IMR-90 (cell line): ENCODE results near the gene SKA2. TPM values are rescaled to one million over a fixed set of nuclear protein-coding genes. Genes with fewer than 3 reads are reported as not detected.

Experiments used
- ATAC-seq: fragments of 200-7000 bp; cut with Tn5 transposase; 2 replicates; pipeline ENCODE4 v1.9.1; 2020; ENCODE audit warnings: low read depth, mild to moderate bottlenecking, moderate library complexity
- BruUV-seq: library from RNA; stranded (reverse); fragments of 400-500 nt; replicated peaks from 2 replicates; lab custom pipeline; 2021; lab: Mats Ljungman, UMichigan
- CTCF ChIA-PET: fragments of 300-600 bp; formaldehyde crosslinking; extraction: SDS; loops from one replicate; lab custom pipeline; 2021; ENCODE audit warnings: antibody characterized with exemption; lab: Yijun Ruan, JAX
- POLR2A ChIA-PET: fragments of 300-600 bp; sonication (Branson Sonifier 250); formaldehyde crosslinking; loops from one replicate; lab custom pipeline; 2022; ENCODE audit warnings: antibody characterized with exemption; ENCODE audit not compliant: unreplicated experiment; lab: Charles Lee
- DNase-seq: peaks from one replicate; pipeline ENCODE4 v3.0.0; 2013
- H2AFZ ChIP-seq: replicated peaks from 2 replicates; pipeline ENCODE3; 2013; ENCODE audit warnings: low read length, mild to moderate bottlenecking; ENCODE audit not compliant: poor library complexity
- H2AK5ac ChIP-seq: 2 replicates; pipeline ENCODE4 v1.6.1; 2013; ENCODE audit warnings: low read depth, low read length, inconsistent platforms
- H2AK9ac ChIP-seq: replicated peaks from 2 replicates; pipeline ENCODE3; 2013; ENCODE audit warnings: mild to moderate bottlenecking, low read depth, low read length, moderate library complexity; ENCODE audit not compliant: poor library complexity
- H2BK120ac ChIP-seq: 2 replicates; pipeline ENCODE4 v1.6.1; 2013; ENCODE audit warnings: low read depth, low read length, inconsistent platforms
- H2BK15ac ChIP-seq: 3 replicates; pipeline ENCODE4 v1.6.1; 2013; ENCODE audit warnings: low read depth, low read length, inconsistent platforms
- H2BK20ac ChIP-seq: 2 replicates; pipeline ENCODE4 v1.6.1; 2013; ENCODE audit warnings: low read depth, mild to moderate bottlenecking, inconsistent platforms, low read length, moderate library complexity
- H2BK5ac ChIP-seq: 2 replicates; pipeline ENCODE4 v1.6.1; 2013; ENCODE audit warnings: mild to moderate bottlenecking, low read depth, low read length, inconsistent platforms; ENCODE audit not compliant: poor library complexity, severe bottlenecking
- H3K14ac ChIP-seq: replicated peaks from 2 replicates; pipeline ENCODE4 v1.6.1; 2013; ENCODE audit warnings: low read depth, low read length, inconsistent platforms
- H3K18ac ChIP-seq: 2 replicates; pipeline ENCODE4 v1.6.1; 2013; ENCODE audit warnings: low read depth, low read length, control low read depth
- H3K23ac ChIP-seq: 2 replicates; pipeline ENCODE4 v1.6.1; 2013; ENCODE audit warnings: low read depth, low read length, inconsistent platforms
- H3K27ac ChIP-seq: 2 replicates; pipeline ENCODE4 v1.5.1; 2013; ENCODE audit warnings: mild to moderate bottlenecking, control low read depth, low read length; ENCODE audit not compliant: insufficient read depth
- H3K27me3 ChIP-seq: 2 replicates; pipeline ENCODE4 v1.6.1; 2013; ENCODE audit warnings: low read length; ENCODE audit not compliant: control insufficient read depth, insufficient read depth
- H3K36me3 ChIP-seq: 2 replicates; pipeline ENCODE4 v1.6.1; 2013; ENCODE audit warnings: low read length, mixed read lengths; ENCODE audit not compliant: control insufficient read depth, insufficient read depth
- H3K4ac ChIP-seq: 2 replicates; pipeline ENCODE4 v1.6.1; 2013; ENCODE audit warnings: low read depth, low read length, inconsistent platforms
- H3K4me1 ChIP-seq: 2 replicates; pipeline ENCODE4 v1.6.1; 2013; ENCODE audit warnings: low read length, mixed read lengths; ENCODE audit not compliant: control insufficient read depth, insufficient read depth
- H3K4me2 ChIP-seq: 2 replicates; pipeline ENCODE4 v1.6.1; 2013; ENCODE audit warnings: low read depth, mild to moderate bottlenecking, control low read depth, low read length, moderate library complexity
- H3K4me3 ChIP-seq: 2 replicates; pipeline ENCODE4 v1.5.1; 2013; ENCODE audit warnings: low read depth, mild to moderate bottlenecking, control low read depth, low read length, moderate library complexity; ENCODE audit not compliant: insufficient read depth
- H3K56ac ChIP-seq: 2 replicates; pipeline ENCODE4 v1.6.1; 2013; ENCODE audit warnings: low read length, inconsistent platforms; ENCODE audit not compliant: insufficient read depth; ENCODE audit errors: extremely low read depth
- H3K79me1 ChIP-seq, 2 experiments: 2 replicates each; pipeline ENCODE4 v1.6.1; 2013; ENCODE audit warnings: low read length in 2 of 2, inconsistent platforms in 1 of 2, low read depth in 1 of 2
- H3K9ac ChIP-seq: 2 replicates; pipeline ENCODE4 v1.6.1; 2013; ENCODE audit warnings: low read depth, low read length, control low read depth
- H3K9me1 ChIP-seq: 2 replicates; pipeline ENCODE4 v1.6.1; 2013; ENCODE audit warnings: low read length, inconsistent platforms; ENCODE audit not compliant: insufficient read depth
- H3K9me3 ChIP-seq: 2 replicates; pipeline ENCODE4 v1.6.1; 2013; ENCODE audit warnings: low read length; ENCODE audit not compliant: control insufficient read depth, insufficient read depth
- H4K20me1 ChIP-seq: 2 replicates; pipeline ENCODE4 v1.6.1; 2013; ENCODE audit warnings: low read length, inconsistent platforms; ENCODE audit not compliant: insufficient read depth
- H4K5ac ChIP-seq: 2 replicates; pipeline ENCODE4 v1.6.1; 2013; ENCODE audit warnings: mild to moderate bottlenecking, low read depth, low read length, control low read depth
- H4K8ac ChIP-seq, 2 experiments: 2 replicates each; pipeline ENCODE4 v1.6.1; 2013; ENCODE audit warnings: low read depth in 2 of 2, low read length in 2 of 2, control low read depth in 1 of 2, inconsistent platforms in 1 of 2
- H4K91ac ChIP-seq: 2 replicates; pipeline ENCODE4 v1.6.1; 2013; ENCODE audit warnings: low read depth, low read length, inconsistent platforms; ENCODE audit not compliant: insufficient read depth
- BHLHE40 ChIP-seq: fragments of 150-350 bp; IDR thresholded peaks from 2 replicates; pipeline ENCODE4 v1.6.1; 2016; ENCODE audit warnings: mild to moderate bottlenecking, low read depth, low read length
- FOS ChIP-seq: fragments of 150-350 bp; IDR thresholded peaks from 2 replicates; pipeline ENCODE4 v1.6.1; 2016; ENCODE audit warnings: low read depth, low read length
- MAFK ChIP-seq: IDR thresholded peaks from 2 replicates; pipeline ENCODE4 v1.6.1; 2012; ENCODE audit warnings: low read depth, low read length, improper control_type of control experiment
- MAZ ChIP-seq: IDR thresholded peaks from 2 replicates; pipeline ENCODE4 v1.6.1; 2012; ENCODE audit warnings: low read depth, mild to moderate bottlenecking, low read length, improper control_type of control experiment, moderate library complexity, borderline replicate concordance
- NFE2L2 ChIP-seq: fragments of 150-350 bp; IDR thresholded peaks from 2 replicates; pipeline ENCODE4 v1.6.1; 2016; ENCODE audit warnings: low read depth, mild to moderate bottlenecking, low read length
- POLR2A ChIP-seq: IDR thresholded peaks from 2 replicates; pipeline ENCODE4 v1.6.1; 2012; ENCODE audit warnings: mild to moderate bottlenecking, low read depth, low read length
- RAD21 ChIP-seq: IDR thresholded peaks from 2 replicates; pipeline ENCODE4 v1.6.1; 2012; ENCODE audit warnings: low read length, improper control_type of control experiment
- RCOR1 ChIP-seq: IDR thresholded peaks from 2 replicates; pipeline ENCODE4 v1.6.1; 2012; ENCODE audit warnings: mild to moderate bottlenecking, low read length, improper control_type of control experiment; ENCODE audit not compliant: insufficient replicate concordance
- RFX5 ChIP-seq: IDR thresholded peaks from 2 replicates; pipeline ENCODE4 v1.8.0; 2012; ENCODE audit warnings: low read depth, mild to moderate bottlenecking, low read length, moderate library complexity
- SMC3 ChIP-seq: fragments of 150-350 bp; IDR thresholded peaks from 2 replicates; pipeline ENCODE4 v1.6.1; 2016; ENCODE audit warnings: low read depth, mild to moderate bottlenecking, antibody characterized with exemption, low read length, moderate library complexity
- WGBS, 2 experiments: methylation state at CpG; one replicate each; pipeline versions ENCODE4 v1.1.5 to v1.1.7; 2013; ENCODE audit warnings: missing lambda C conversion rate in 2 of 2; ENCODE audit not compliant: insufficient read length in 1 of 2; ENCODE audit errors: extremely low coverage in 2 of 2; 5-methylcytosine and 5-hydroxymethylcytosine counted together
- dilution Hi-C: fragments of 300-500 bp; cut with HindIII; formaldehyde crosslinking; loops from one replicate; pipeline ENCODE4 v1.14.3; 2018; ENCODE audit warnings: low sequenced_read_pairs; ENCODE audit not compliant: unreplicated experiment
- in situ Hi-C: fragments of 300-500 bp; cut with MboI; formaldehyde crosslinking; loops from 3 replicates; pipeline ENCODE4 v1.14.3; 2019; ENCODE audit warnings: low sequenced_read_pairs, inconsistent platforms, mixed read lengths
- intact Hi-C: fragments of 100-400 bp; cut with micrococcal nuclease; formaldehyde crosslinking; loops from 2 replicates; pipeline ENCODE4 v1.10.0; 2022
- polyA plus RNA-seq, 3 experiments: library from polyadenylated mRNA; depleted of rRNA; stranded (reverse); fragments of >200 nt; gene quantifications; 2 replicates each; pipeline ENCODE4 v1.2.3, GENCODE V29; 2012; ENCODE audit warnings: low replicate concordance in 1 of 3
- total RNA-seq: library from RNA; depleted of rRNA; stranded (reverse); fragments of >200 nt; gene quantifications from 2 replicates; pipeline ENCODE4 v1.2.3, GENCODE V29; 2012
- TF ChIP-seq, protein P1 (sequence below): fragments of 150-350 bp; IDR thresholded peaks from 2 replicates; pipeline ENCODE4 v1.6.1; 2017; ENCODE audit warnings: mild to moderate bottlenecking, antibody characterized with exemption, low read length, low read depth
- TF ChIP-seq, protein P2 (sequence below): fragments of 150-350 bp; IDR thresholded peaks from 2 replicates; pipeline ENCODE4 v1.6.1; 2016; ENCODE audit warnings: low read depth, mild to moderate bottlenecking, low read length, moderate library complexity, borderline replicate concordance
- TF ChIP-seq, protein P3 (sequence below): conservative IDR thresholded peaks from 2 replicates; pipeline ENCODE4 v1.5.1; 2012; ENCODE audit warnings: mild to moderate bottlenecking, low read depth, low read length, improper control_type of control experiment

The SKA2 gene
- total and polyA plus RNA-seq, 2 of the 4 experiments (the other 2 are of a cell fraction): 30.4 to 38.7 TPM

DNA sequence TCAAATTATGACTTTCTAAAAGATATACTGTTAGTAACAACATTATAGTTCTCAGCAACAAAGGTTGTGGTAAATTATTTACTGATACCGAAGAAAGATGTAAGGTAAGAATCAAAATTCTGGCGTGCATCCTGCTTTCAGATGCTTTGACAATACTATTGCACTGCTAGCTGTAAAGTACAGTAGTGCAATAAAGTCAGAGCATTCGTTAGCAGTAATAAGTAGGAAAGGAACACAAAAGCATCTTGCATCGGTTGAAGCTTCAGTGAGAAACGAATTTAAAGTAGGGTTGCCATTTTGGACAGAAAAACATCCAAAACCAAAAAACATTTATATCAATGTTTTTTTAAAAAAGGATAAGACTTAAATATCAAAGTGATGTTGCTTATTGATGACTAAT, 4.0 kb downstream of the SKA2 start:
- Histone ChIP-seq H2AK9ac (no peak overlapping the region), H3K9ac (no peak overlapping the region), H3K27ac (no peak overlapping the region), H2AFZ (no peak overlapping the region), H3K4me1 (peaks cover 3% of the 10 kb centered on the region), H3K14ac (peak overlapping the region; percentile 80), H4K20me1 (peaks cover 13% of the 10 kb centered on the region), H3K9me1 (peaks cover 9% of the 10 kb centered on the region), H3K36me3 (peaks cover 3% of the 10 kb centered on the region; the same call in 1 of the 2 replicates), H4K5ac (no peak overlapping the region), H2BK20ac (0 out of 2 replicates have a peak overlapping the region, but pooled peaks have one; percentile 5), H2BK15ac (no peak overlapping the region), H3K79me1 (peaks cover 0 to 41% of the 10 kb centered on the region in 2 experiments), H3K23ac (peak overlapping the region; percentile 88; the same call in 1 of the 2 replicates), H3K4me3 (no peak overlapping the region), H2AK5ac (no peak overlapping the region), H3K56ac (no peak overlapping the region), H4K91ac (no peak overlapping the region), H2BK120ac (no peak overlapping the region), H3K4me2 (peak overlapping the region; percentile 54; the same call in 1 of the 2 replicates), H2BK5ac (no peak overlapping the region), H3K27me3 (no peaks in the 10 kb centered on the region), H3K4ac (no peak overlapping the region; the same call in 1 of the 2 replicates), H3K18ac (no peak overlapping the region), H3K9me3 (no peaks in the 10 kb centered on the region), H4K8ac (peak overlapping the region in 1 of 2 experiments; percentile 24; a peak in 1 of 4 replicates)
- POLR2A ChIA-PET: interaction anchor here (0.6 kb wide), 2 partner anchors 45 to 514 kb away, joined by 3 read pairs; no protein-coding TSS in a partner anchor
- CTCF ChIA-PET: interaction anchor here (1.6 kb wide), 1 partner anchor 13 kb away, joined by 4 read pairs; no protein-coding TSS in a partner anchor
- no TSS peak for BruUV-seq
- peak; percentile 6 for DNase-seq
- WGBS, 2 experiments: no CpG with 5 or more reads among the region's 5 CpGs
- in situ Hi-C loops: no loop called here
- dilution Hi-C loops: no loop called here
- ATAC-seq: no peak
- intact Hi-C loops: loop anchor here (10.0 kb wide), 1 partner anchor 516 kb away; no protein-coding TSS in a partner anchor
- no peak for TF ChIP-seq MAZ
- no peak for TF ChIP-seq RCOR1
- no peak for TF ChIP-seq FOS
- TF ChIP-seq POLR2A: no peak
- TF ChIP-seq MAFK: no peak
- no peak for TF ChIP-seq SMC3
- TF ChIP-seq RFX5: no peak
- TF ChIP-seq NFE2L2: no peak
- TF ChIP-seq, protein P1, sequence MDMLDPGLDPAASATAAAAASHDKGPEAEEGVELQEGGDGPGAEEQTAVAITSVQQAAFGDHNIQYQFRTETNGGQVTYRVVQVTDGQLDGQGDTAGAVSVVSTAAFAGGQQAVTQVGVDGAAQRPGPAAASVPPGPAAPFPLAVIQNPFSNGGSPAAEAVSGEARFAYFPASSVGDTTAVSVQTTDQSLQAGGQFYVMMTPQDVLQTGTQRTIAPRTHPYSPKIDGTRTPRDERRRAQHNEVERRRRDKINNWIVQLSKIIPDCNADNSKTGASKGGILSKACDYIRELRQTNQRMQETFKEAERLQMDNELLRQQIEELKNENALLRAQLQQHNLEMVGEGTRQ: no peak
- no peak for TF ChIP-seq BHLHE40
- TF ChIP-seq RAD21: no peak
- TF ChIP-seq, protein P2, sequence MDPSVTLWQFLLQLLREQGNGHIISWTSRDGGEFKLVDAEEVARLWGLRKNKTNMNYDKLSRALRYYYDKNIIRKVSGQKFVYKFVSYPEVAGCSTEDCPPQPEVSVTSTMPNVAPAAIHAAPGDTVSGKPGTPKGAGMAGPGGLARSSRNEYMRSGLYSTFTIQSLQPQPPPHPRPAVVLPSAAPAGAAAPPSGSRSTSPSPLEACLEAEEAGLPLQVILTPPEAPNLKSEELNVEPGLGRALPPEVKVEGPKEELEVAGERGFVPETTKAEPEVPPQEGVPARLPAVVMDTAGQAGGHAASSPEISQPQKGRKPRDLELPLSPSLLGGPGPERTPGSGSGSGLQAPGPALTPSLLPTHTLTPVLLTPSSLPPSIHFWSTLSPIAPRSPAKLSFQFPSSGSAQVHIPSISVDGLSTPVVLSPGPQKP: no peak
- TF ChIP-seq, protein P3, sequence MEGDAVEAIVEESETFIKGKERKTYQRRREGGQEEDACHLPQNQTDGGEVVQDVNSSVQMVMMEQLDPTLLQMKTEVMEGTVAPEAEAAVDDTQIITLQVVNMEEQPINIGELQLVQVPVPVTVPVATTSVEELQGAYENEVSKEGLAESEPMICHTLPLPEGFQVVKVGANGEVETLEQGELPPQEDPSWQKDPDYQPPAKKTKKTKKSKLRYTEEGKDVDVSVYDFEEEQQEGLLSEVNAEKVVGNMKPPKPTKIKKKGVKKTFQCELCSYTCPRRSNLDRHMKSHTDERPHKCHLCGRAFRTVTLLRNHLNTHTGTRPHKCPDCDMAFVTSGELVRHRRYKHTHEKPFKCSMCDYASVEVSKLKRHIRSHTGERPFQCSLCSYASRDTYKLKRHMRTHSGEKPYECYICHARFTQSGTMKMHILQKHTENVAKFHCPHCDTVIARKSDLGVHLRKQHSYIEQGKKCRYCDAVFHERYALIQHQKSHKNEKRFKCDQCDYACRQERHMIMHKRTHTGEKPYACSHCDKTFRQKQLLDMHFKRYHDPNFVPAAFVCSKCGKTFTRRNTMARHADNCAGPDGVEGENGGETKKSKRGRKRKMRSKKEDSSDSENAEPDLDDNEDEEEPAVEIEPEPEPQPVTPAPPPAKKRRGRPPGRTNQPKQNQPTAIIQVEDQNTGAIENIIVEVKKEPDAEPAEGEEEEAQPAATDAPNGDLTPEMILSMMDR: no peak
